ENCODE measurements around the gene IL18R1.

DNA sequence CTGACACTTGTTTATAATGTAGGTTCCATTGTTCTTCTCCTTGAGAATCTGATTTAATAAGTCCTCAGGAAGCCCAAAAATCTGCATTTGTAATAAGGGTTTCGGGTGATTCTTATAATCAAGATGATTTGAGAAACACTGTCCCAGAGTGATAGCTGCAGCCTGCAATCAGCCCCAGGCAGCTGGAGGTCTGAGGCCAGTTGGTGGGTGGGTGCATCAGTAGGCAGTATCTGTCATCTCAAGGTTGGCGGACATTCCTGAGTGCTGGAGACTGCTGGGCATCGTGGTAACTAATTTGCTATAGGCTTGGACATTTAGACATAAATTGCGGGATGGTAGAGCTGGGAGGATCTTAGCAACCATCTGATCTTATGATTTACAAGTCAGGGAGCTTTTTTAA is 64.7 kb downstream of the IL18R1 start:
- TF ChIP-seq POLR2AphosphoS5 (IDR thresholded peaks at IDR 0.05; ENCODE audit: insufficient read depth in 1 of 2, low read depth in 1 of 2): no peak
- TF ChIP-seq, protein P1, sequence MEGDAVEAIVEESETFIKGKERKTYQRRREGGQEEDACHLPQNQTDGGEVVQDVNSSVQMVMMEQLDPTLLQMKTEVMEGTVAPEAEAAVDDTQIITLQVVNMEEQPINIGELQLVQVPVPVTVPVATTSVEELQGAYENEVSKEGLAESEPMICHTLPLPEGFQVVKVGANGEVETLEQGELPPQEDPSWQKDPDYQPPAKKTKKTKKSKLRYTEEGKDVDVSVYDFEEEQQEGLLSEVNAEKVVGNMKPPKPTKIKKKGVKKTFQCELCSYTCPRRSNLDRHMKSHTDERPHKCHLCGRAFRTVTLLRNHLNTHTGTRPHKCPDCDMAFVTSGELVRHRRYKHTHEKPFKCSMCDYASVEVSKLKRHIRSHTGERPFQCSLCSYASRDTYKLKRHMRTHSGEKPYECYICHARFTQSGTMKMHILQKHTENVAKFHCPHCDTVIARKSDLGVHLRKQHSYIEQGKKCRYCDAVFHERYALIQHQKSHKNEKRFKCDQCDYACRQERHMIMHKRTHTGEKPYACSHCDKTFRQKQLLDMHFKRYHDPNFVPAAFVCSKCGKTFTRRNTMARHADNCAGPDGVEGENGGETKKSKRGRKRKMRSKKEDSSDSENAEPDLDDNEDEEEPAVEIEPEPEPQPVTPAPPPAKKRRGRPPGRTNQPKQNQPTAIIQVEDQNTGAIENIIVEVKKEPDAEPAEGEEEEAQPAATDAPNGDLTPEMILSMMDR (IDR thresholded peaks at IDR 0.05): no peak
- TF ChIP-seq POLR2A (IDR thresholded peaks at IDR 0.05): no peak
